ENCODE results near the gene EZH1.

DNA sequence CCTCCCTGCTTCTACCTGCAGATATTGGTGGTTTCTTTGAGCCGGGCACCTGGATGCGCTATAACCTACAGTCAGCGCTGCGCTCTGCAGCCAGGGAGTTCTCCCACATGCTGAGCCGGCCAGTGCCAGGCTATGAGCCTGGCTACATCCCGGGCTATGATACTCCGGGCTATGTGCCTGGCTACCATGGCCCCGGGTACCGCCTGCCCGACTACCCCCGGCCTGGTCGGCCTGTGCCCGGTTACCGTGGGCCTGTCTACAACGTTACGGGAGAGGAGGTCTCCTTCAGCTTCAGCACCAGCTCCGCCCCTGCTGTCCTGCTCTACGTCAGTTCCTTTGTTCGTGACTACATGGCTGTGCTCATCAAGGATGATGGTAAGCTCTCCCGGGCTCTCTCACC is 49.3 kb downstream of the EZH1 start:
- TF ChIP-seq, protein P1, sequence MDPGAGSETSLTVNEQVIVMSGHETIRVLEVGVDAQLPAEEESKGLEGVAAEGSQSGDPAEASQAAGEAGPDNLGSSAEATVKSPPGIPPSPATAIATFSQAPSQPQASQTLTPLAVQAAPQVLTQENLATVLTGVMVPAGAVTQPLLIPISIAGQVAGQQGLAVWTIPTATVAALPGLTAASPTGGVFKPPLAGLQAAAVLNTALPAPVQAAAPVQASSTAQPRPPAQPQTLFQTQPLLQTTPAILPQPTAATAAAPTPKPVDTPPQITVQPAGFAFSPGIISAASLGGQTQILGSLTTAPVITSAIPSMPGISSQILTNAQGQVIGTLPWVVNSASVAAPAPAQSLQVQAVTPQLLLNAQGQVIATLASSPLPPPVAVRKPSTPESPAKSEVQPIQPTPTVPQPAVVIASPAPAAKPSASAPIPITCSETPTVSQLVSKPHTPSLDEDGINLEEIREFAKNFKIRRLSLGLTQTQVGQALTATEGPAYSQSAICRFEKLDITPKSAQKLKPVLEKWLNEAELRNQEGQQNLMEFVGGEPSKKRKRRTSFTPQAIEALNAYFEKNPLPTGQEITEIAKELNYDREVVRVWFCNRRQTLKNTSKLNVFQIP (CRISPR knock-in tag; IDR thresholded peaks at IDR 0.05; ENCODE audit: borderline replicate concordance, low read depth) = no peak
- no peak for TF ChIP-seq OSR1 (CRISPR knock-in tag; IDR thresholded peaks at IDR 0.05)
- TF ChIP-seq, protein P2, sequence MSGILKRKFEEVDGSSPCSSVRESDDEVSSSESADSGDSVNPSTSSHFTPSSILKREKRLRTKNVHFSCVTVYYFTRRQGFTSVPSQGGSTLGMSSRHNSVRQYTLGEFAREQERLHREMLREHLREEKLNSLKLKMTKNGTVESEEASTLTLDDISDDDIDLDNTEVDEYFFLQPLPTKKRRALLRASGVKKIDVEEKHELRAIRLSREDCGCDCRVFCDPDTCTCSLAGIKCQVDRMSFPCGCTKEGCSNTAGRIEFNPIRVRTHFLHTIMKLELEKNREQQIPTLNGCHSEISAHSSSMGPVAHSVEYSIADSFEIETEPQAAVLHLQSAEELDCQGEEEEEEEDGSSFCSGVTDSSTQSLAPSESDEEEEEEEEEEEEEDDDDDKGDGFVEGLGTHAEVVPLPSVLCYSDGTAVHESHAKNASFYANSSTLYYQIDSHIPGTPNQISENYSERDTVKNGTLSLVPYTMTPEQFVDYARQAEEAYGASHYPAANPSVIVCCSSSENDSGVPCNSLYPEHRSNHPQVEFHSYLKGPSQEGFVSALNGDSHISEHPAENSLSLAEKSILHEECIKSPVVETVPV (CRISPR knock-in tag; IDR thresholded peaks at IDR 0.05) = no peak
- TF ChIP-seq, protein P3, sequence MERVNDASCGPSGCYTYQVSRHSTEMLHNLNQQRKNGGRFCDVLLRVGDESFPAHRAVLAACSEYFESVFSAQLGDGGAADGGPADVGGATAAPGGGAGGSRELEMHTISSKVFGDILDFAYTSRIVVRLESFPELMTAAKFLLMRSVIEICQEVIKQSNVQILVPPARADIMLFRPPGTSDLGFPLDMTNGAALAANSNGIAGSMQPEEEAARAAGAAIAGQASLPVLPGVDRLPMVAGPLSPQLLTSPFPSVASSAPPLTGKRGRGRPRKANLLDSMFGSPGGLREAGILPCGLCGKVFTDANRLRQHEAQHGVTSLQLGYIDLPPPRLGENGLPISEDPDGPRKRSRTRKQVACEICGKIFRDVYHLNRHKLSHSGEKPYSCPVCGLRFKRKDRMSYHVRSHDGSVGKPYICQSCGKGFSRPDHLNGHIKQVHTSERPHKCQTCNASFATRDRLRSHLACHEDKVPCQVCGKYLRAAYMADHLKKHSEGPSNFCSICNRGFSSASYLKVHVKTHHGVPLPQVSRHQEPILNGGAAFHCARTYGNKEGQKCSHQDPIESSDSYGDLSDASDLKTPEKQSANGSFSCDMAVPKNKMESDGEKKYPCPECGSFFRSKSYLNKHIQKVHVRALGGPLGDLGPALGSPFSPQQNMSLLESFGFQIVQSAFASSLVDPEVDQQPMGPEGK (CRISPR knock-in tag; IDR thresholded peaks at IDR 0.05; ENCODE audit: borderline replicate concordance) = no peak

All from SK-N-SH treated with all-trans-retinoic acid at 6 μM for 48 hours (cell line).